ENCODE results near the gene TMEM254. TPM values are rescaled to one million over a fixed set of nuclear protein-coding genes. Genes with fewer than 3 reads are reported as not detected.

The TMEM254 gene
- total RNA-seq, 1 donor from 2014 or later: 18.6 TPM

GRCh38 chr10:80072584-80072983 is 5.9 kb upstream of the TMEM254 start:
- intact Hi-C loops (cut with DNase I): no loop called here
- Histone ChIP-seq H3K4me3 (no peak overlapping the region), H3K9me3 (no peaks in the 10 kb centered on the region), H3K4me1 (peaks cover 3% of the 10 kb centered on the region), H3K36me3 (no peaks in the 10 kb centered on the region), H3K27ac (no peak overlapping the region), H3K27me3 (ENCODE audit: low read depth) (no peaks in the 10 kb centered on the region)
- DNase-seq: no peak
- ATAC-seq: no peak
- TF ChIP-seq CTCF (IDR thresholded peaks at IDR 0.05): no peak

GRCh38 chr10:80075781-80076180 is 2.7 kb upstream of the TMEM254 start:
- intact Hi-C loops (cut with DNase I): no loop called here
- Histone ChIP-seq H3K4me1 (peaks cover 20% of the 10 kb centered on the region), H3K27ac (no peak overlapping the region)

GRCh38 chr10:80077869-80078447 is 507 bp upstream of the TMEM254 start:
- H3K27me3 ChIP-seq (ENCODE audit: low read depth): no peaks in the 10 kb centered on the region
- peaks cover 20% of the 10 kb centered on the region for H3K4me1 ChIP-seq
- TF ChIP-seq CTCF (IDR thresholded peaks at IDR 0.05): no peak
- H3K4me3 ChIP-seq: peak overlapping the region; percentile 94
- intact Hi-C loops (cut with DNase I): no loop called here
- no peaks in the 10 kb centered on the region for H3K9me3 ChIP-seq
- H3K27ac ChIP-seq: peak overlapping the region; percentile 99
- no peaks in the 10 kb centered on the region for H3K36me3 ChIP-seq
- ATAC-seq (no peak), DNase-seq (no peak)

More at GRCh38 chr10:80075781-80076180, 2.7 kb upstream of the TMEM254 start:
- H3K4me3 ChIP-seq: no peak overlapping the region
- TF ChIP-seq CTCF (IDR thresholded peaks at IDR 0.05): no peak
- H3K9me3 ChIP-seq: no peaks in the 10 kb centered on the region
- no peaks in the 10 kb centered on the region for H3K36me3 ChIP-seq
- H3K27me3 ChIP-seq (ENCODE audit: low read depth): no peaks in the 10 kb centered on the region
- no peak for DNase-seq
- no peak for ATAC-seq

GRCh38 chr10:80079312-80079719 is 851 bp downstream of the TMEM254 start:
- TF ChIP-seq CTCF (IDR thresholded peaks at IDR 0.05): no peak
- intact Hi-C loops (cut with DNase I): no loop called here
- Histone ChIP-seq H3K9me3 (no peaks in the 10 kb centered on the region), H3K4me1 (peaks cover 20% of the 10 kb centered on the region), H3K4me3 (peak overlapping the region; percentile 94), H3K27ac (peak overlapping the region; percentile 99), H3K27me3 (ENCODE audit: low read depth) (no peaks in the 10 kb centered on the region), H3K36me3 (peaks cover 13% of the 10 kb centered on the region)
- no peak for ATAC-seq
- no peak for DNase-seq

- Histone ChIP-seq H3K4me3 (no peak overlapping the region), H3K27ac (no peak overlapping the region), H3K27me3 (ENCODE audit: low read depth) (no peaks in the 10 kb centered on the region), H3K4me1 (peaks cover 20% of the 10 kb centered on the region), H3K36me3 (peaks cover 19% of the 10 kb centered on the region), H3K9me3 (no peaks in the 10 kb centered on the region)
- TF ChIP-seq CTCF (IDR thresholded peaks at IDR 0.05): no peak
- intact Hi-C loops (cut with DNase I): no loop called here
- no peak for ATAC-seq
- DNase-seq: no peak
Measured at GRCh38 chr10:80081026-80081425, 2.6 kb downstream of the TMEM254 start.

Measured in lower lobe of right lung (tissue), 2 donors.